ENCODE data around the gene THEMIS.

The THEMIS gene

DNA sequence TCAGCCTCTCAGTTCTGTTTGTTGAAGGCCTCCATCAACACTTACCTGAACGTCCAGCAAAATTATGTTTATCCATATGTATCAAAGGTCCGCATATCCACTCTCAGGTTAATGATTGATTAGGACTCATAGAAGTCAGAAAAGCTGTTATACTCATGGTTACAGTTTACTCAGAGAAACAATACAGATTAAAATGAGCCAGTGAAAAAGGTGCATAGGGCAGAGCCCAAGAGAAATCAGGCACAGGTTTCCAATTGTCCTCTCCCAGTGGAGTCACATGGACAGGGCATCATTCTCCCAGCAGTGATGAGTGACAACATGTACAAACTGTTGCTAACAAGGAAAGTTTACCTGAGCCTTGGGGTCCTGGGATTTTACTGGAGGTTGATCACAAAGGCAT lies 36.2 kb downstream of the THEMIS start:
- no peaks in the 10 kb centered on the region for H3K4me1 ChIP-seq (ENCODE audit: control insufficient read depth, insufficient read depth, low read length, unreplicated experiment)

DNA sequence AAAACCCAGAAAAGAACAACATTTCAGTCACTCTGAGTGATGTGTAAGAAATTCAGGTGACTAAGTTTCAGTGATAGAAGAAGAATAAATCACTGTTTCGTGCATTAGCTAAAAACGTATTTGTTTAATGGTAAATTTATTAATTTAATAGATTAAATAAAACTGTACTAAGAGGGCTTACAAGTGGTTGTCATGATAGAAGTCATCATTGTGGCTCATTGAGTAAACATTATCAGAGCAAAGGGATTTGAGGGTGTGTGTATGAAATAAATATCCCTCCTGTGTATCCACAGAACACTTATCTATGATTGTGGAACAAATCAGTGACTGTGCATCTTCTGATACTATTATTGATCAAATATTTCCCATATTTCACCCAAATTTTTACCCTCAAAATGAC lies 40.1 kb downstream of the THEMIS start:
- Histone ChIP-seq H3K27me3 (ENCODE audit: insufficient read depth, low read length) (no peaks in the 10 kb centered on the region), H3K4me3 (ENCODE audit: low read depth, low read length) (no peak overlapping the region), H3K4me1 (ENCODE audit: control insufficient read depth, insufficient read depth, low read length, unreplicated experiment) (no peaks in the 10 kb centered on the region), H2AFZ (ENCODE audit: low read length, unreplicated experiment) (no peak overlapping the region), H3K27ac (ENCODE audit: low read depth, low read length) (no peak overlapping the region), H3K79me2 (ENCODE audit: control insufficient read depth, insufficient read depth, low read length, unreplicated experiment) (no peaks in the 10 kb centered on the region), H3K36me3 (ENCODE audit: insufficient read depth, low read length) (no peaks in the 10 kb centered on the region)

More for the DNA sequence above, 36.2 kb downstream of the THEMIS start:
- Histone ChIP-seq H3K27me3 (ENCODE audit: insufficient read depth, low read length) (no peaks in the 10 kb centered on the region), H3K27ac (ENCODE audit: low read depth, low read length) (no peak overlapping the region), H3K79me2 (ENCODE audit: control insufficient read depth, insufficient read depth, low read length, unreplicated experiment) (no peaks in the 10 kb centered on the region), H3K36me3 (ENCODE audit: insufficient read depth, low read length) (no peaks in the 10 kb centered on the region), H2AFZ (ENCODE audit: low read length, unreplicated experiment) (no peak overlapping the region), H3K4me3 (ENCODE audit: low read depth, low read length) (no peak overlapping the region)

GRCh38 chr6:127859956-127860355 lies 40.9 kb downstream of the THEMIS start:
- Histone ChIP-seq H3K36me3 (ENCODE audit: insufficient read depth, low read length) (no peaks in the 10 kb centered on the region), H3K4me3 (ENCODE audit: low read depth, low read length) (no peak overlapping the region), H2AFZ (ENCODE audit: low read length, unreplicated experiment) (no peak overlapping the region), H3K79me2 (ENCODE audit: control insufficient read depth, insufficient read depth, low read length, unreplicated experiment) (no peaks in the 10 kb centered on the region), H3K27ac (ENCODE audit: low read depth, low read length) (no peak overlapping the region), H3K4me1 (ENCODE audit: control insufficient read depth, insufficient read depth, low read length, unreplicated experiment) (no peaks in the 10 kb centered on the region), H3K27me3 (ENCODE audit: insufficient read depth, low read length) (no peaks in the 10 kb centered on the region)

DNA sequence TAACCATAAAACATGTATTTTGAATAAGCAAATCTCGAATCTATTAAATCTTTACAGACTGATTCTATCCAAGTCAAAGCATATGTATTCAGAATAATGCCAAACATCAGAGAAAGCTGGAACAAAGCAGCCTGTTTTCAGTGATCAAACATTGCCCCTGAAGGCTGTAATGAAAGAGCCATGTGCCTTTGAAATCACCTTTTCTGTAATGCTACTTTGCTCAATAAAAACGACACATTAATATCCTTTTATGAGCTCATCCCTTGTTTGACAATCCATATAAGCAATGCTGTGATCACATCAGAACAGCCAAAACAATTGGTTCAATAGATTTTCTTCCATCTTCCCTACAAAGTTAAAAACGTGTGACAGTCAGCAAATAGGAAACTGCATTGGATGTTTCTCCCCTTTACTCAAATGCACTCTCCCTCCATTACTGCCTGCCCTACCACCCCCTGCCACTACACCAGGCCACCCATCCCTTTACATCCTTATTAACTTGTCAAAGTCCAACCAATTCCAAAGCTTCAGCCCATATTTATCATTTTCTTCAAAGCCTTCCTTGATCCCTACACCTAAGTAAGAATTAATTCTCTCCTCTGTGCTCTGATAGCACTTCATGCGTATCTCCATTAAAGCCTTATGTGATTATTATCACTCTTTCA lies 42.0 kb downstream of the THEMIS start:
- no peak overlapping the region for H2AFZ ChIP-seq (ENCODE audit: low read length, unreplicated experiment)

GRCh38 chr6:127857051-127857637 lies 43.7 kb downstream of the THEMIS start:
- H3K27me3 ChIP-seq (ENCODE audit: insufficient read depth, low read length): no peaks in the 10 kb centered on the region
- no peak overlapping the region for H3K27ac ChIP-seq (ENCODE audit: low read depth, low read length)
- H3K79me2 ChIP-seq (ENCODE audit: control insufficient read depth, insufficient read depth, low read length, unreplicated experiment): no peaks in the 10 kb centered on the region
- H2AFZ ChIP-seq (ENCODE audit: low read length, unreplicated experiment): peak overlapping the region; percentile 30
- no peak overlapping the region for H3K4me3 ChIP-seq (ENCODE audit: low read depth, low read length)
- no peaks in the 10 kb centered on the region for H3K4me1 ChIP-seq (ENCODE audit: control insufficient read depth, insufficient read depth, low read length, unreplicated experiment)
- H3K36me3 ChIP-seq (ENCODE audit: insufficient read depth, low read length): no peaks in the 10 kb centered on the region

More for the DNA sequence above, 42.0 kb downstream of the THEMIS start:
- H3K27ac ChIP-seq (ENCODE audit: low read depth, low read length): no peak overlapping the region
- H3K27me3 ChIP-seq (ENCODE audit: insufficient read depth, low read length): no peaks in the 10 kb centered on the region
- no peaks in the 10 kb centered on the region for H3K4me1 ChIP-seq (ENCODE audit: control insufficient read depth, insufficient read depth, low read length, unreplicated experiment)
- no peak overlapping the region for H3K4me3 ChIP-seq (ENCODE audit: low read depth, low read length)
- no peaks in the 10 kb centered on the region for H3K79me2 ChIP-seq (ENCODE audit: control insufficient read depth, insufficient read depth, low read length, unreplicated experiment)
- no peaks in the 10 kb centered on the region for H3K36me3 ChIP-seq (ENCODE audit: insufficient read depth, low read length)

DNA sequence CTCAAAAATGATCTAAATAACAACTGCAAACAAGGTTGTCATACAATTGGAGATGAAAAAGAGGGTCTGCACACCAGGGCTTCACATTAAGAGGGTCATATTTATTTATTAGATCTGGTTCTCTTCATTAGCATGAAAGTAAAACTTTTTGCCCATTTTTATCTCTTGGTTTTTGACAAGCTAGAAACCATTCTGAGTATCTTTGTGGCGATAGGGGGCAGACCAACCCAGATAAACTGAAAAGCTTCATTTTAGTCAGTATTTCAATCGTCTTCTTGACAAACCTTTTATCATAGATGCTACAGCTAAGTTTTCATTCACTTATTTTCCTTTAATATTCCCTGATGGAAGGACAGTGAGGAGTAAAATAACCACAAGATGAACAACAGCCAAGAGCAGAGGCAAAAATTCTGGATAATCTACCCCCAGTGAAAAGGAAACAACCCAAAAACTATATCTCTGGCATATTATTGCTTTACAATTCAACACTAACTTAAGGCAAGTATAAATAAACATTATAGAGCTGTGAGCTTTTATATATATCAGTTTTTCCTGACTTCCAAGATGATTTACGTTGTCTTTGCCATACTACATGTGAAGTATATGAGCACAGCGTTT lies 45.2 kb downstream of the THEMIS start:
- H2AFZ ChIP-seq (ENCODE audit: low read length, unreplicated experiment): peak overlapping the region; percentile 98
- no peaks in the 10 kb centered on the region for H3K36me3 ChIP-seq (ENCODE audit: insufficient read depth, low read length)
- H3K79me2 ChIP-seq (ENCODE audit: control insufficient read depth, insufficient read depth, low read length, unreplicated experiment): no peaks in the 10 kb centered on the region
- H3K27me3 ChIP-seq (ENCODE audit: insufficient read depth, low read length): no peaks in the 10 kb centered on the region
- H3K27ac ChIP-seq (ENCODE audit: low read depth, low read length): no peak overlapping the region
- H3K4me3 ChIP-seq (ENCODE audit: low read depth, low read length): no peak overlapping the region
- no peaks in the 10 kb centered on the region for H3K4me1 ChIP-seq (ENCODE audit: control insufficient read depth, insufficient read depth, low read length, unreplicated experiment)

DNA sequence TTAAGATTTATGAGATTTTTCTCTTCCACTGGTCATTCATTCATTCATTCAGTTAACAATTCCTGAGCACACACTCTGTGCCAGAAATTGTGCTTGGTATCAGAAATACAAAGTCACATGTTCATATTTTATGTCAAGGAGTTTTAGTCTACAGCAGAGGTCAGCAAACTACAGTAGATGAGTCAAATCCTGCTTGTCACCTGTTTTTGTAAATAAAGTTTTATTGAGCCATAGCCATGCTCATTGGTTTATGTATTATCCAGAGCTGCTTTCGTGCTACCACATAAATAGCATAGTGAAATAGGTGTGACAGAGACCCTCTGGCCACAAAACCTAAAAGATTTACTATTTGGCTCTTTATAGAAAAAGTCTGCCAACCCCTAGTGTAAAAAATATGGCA lies 46.8 kb downstream of the THEMIS start:
- Histone ChIP-seq H3K27me3 (ENCODE audit: insufficient read depth, low read length) (no peaks in the 10 kb centered on the region), H2AFZ (ENCODE audit: low read length, unreplicated experiment) (no peak overlapping the region), H3K79me2 (ENCODE audit: control insufficient read depth, insufficient read depth, low read length, unreplicated experiment) (no peaks in the 10 kb centered on the region), H3K4me3 (ENCODE audit: low read depth, low read length) (no peak overlapping the region), H3K4me1 (ENCODE audit: control insufficient read depth, insufficient read depth, low read length, unreplicated experiment) (no peaks in the 10 kb centered on the region), H3K36me3 (ENCODE audit: insufficient read depth, low read length) (no peaks in the 10 kb centered on the region), H3K27ac (ENCODE audit: low read depth, low read length) (no peak overlapping the region)

DNA sequence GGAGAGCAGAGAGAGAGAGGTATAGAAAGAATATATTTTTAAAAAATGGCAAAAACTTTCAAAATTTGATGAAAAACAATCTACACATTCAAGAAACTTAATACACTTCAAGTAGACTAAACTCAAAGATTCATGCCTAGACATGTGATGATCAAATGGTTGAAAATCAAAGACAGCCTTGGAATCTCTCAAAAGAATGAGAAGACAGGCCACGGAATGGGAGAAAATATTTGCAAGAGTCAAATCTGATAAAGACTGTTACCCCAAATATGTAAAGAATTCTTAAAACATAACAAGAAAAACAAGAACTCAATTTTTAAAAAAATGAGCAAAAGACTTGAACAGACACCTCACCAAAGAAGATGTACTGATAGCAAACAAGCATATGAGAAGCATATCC lies 49.7 kb downstream of the THEMIS start:
- Histone ChIP-seq H3K27me3 (ENCODE audit: insufficient read depth, low read length) (no peaks in the 10 kb centered on the region), H2AFZ (ENCODE audit: low read length, unreplicated experiment) (no peak overlapping the region), H3K4me1 (ENCODE audit: control insufficient read depth, insufficient read depth, low read length, unreplicated experiment) (no peaks in the 10 kb centered on the region), H3K4me3 (ENCODE audit: low read depth, low read length) (no peak overlapping the region), H3K79me2 (ENCODE audit: control insufficient read depth, insufficient read depth, low read length, unreplicated experiment) (no peaks in the 10 kb centered on the region), H3K36me3 (ENCODE audit: insufficient read depth, low read length) (no peaks in the 10 kb centered on the region), H3K27ac (ENCODE audit: low read depth, low read length) (no peak overlapping the region)

GRCh38 chr6:127845242-127845641 lies 55.6 kb downstream of the THEMIS start:
- H3K4me3 ChIP-seq (ENCODE audit: low read depth, low read length): no peak overlapping the region
- no peaks in the 10 kb centered on the region for H3K36me3 ChIP-seq (ENCODE audit: insufficient read depth, low read length)
- H3K4me1 ChIP-seq (ENCODE audit: control insufficient read depth, insufficient read depth, low read length, unreplicated experiment): no peaks in the 10 kb centered on the region
- H3K27ac ChIP-seq (ENCODE audit: low read depth, low read length): no peak overlapping the region
- no peak overlapping the region for H2AFZ ChIP-seq (ENCODE audit: low read length, unreplicated experiment)
- H3K79me2 ChIP-seq (ENCODE audit: control insufficient read depth, insufficient read depth, low read length, unreplicated experiment): no peaks in the 10 kb centered on the region
- H3K27me3 ChIP-seq (ENCODE audit: insufficient read depth, low read length): no peaks in the 10 kb centered on the region

GRCh38 chr6:127844529-127844928 lies 56.3 kb downstream of the THEMIS start:
- Histone ChIP-seq H3K79me2 (ENCODE audit: control insufficient read depth, insufficient read depth, low read length, unreplicated experiment) (no peaks in the 10 kb centered on the region), H2AFZ (ENCODE audit: low read length, unreplicated experiment) (no peak overlapping the region), H3K27me3 (ENCODE audit: insufficient read depth, low read length) (no peaks in the 10 kb centered on the region), H3K4me3 (ENCODE audit: low read depth, low read length) (no peak overlapping the region), H3K4me1 (ENCODE audit: control insufficient read depth, insufficient read depth, low read length, unreplicated experiment) (no peaks in the 10 kb centered on the region), H3K36me3 (ENCODE audit: insufficient read depth, low read length) (no peaks in the 10 kb centered on the region), H3K27ac (ENCODE audit: low read depth, low read length) (no peak overlapping the region)

DNA sequence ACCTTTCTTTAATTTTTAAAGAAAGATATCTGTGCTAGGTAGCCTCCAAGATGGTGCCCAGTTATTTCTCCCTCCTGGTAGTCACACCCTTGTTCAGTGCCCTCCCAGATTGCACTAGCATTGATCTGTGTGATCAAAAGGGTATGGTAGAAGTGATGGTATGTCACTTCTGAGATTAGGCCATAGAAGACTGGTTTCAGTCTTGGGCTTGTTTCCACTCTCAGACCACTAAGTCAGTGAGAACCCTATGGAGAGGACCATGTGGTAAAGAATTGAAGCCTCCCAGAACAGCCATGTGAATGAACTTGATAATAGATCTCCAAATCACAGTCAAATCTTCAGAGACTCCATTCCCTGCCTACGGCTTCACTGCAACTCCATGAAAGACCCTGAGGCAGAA lies 57.3 kb downstream of the THEMIS start:
- Histone ChIP-seq H3K4me1 (ENCODE audit: control insufficient read depth, insufficient read depth, low read length, unreplicated experiment) (no peaks in the 10 kb centered on the region), H3K27me3 (ENCODE audit: insufficient read depth, low read length) (no peaks in the 10 kb centered on the region), H3K27ac (ENCODE audit: low read depth, low read length) (no peak overlapping the region), H2AFZ (ENCODE audit: low read length, unreplicated experiment) (no peak overlapping the region), H3K4me3 (ENCODE audit: low read depth, low read length) (no peak overlapping the region), H3K79me2 (ENCODE audit: control insufficient read depth, insufficient read depth, low read length, unreplicated experiment) (no peaks in the 10 kb centered on the region), H3K36me3 (ENCODE audit: insufficient read depth, low read length) (no peaks in the 10 kb centered on the region)

All from ACC112 (cell line).